HCT116 (cell line): Measurements from ENCODE around the gene POR. TPM values are rescaled to one million over a fixed set of nuclear protein-coding genes. Genes with fewer than 3 reads are reported as not detected.

Experiments
- ATAC-seq: fragments of 200-7000 bp; cut with Tn5 transposase; 2 replicates; pipeline ENCODE4 v1.9.1; 2020; ENCODE audit warnings: mild to moderate bottlenecking, moderate library complexity
- BruUV-seq: library from RNA; stranded (reverse); fragments of 400-500 nt; replicated peaks from 2 replicates; lab custom pipeline; 2021; lab: Mats Ljungman, UMichigan
- CTCF ChIA-PET: fragments of 300-600 bp; sonication (Branson Sonifier 250); formaldehyde crosslinking; loops from one replicate; lab custom pipeline; 2021; ENCODE audit warnings: antibody characterized with exemption; lab: Charles Lee
- POLR2A ChIA-PET: fragments of 300-600, 350-600 bp; sonication (Branson Sonifier 250); formaldehyde crosslinking; loops from one replicate; lab custom pipeline; 2021; ENCODE audit warnings: antibody characterized with exemption; lab: Charles Lee
- RAD21 ChIA-PET, 2 experiments: fragments of 300-600 bp; sonication (Branson Sonifier 250); formaldehyde crosslinking; loops; one replicate each; lab custom pipeline; 2023; ENCODE audit warnings: low total read pairs in 2 of 2; ENCODE audit not compliant: uncharacterized antibody in 2 of 2, unreplicated experiment in 2 of 2, low non-redundant PET in 1 of 2; lab: Charles Lee
- DNase-seq: peaks from one replicate; pipeline ENCODE4 v3.0.0-alpha.2; 2010; ENCODE audit warnings: low read depth, low spot score
- H2AFZ ChIP-seq: fragments of 200-600 bp; shearing (Covaris generic), sonication (generic); 2 replicates; pipeline ENCODE4 v1.6.1; 2017; ENCODE audit warnings: low read depth, mixed run types, mixed read lengths, antibody characterized with exemption, low read length; ENCODE audit not compliant: poor library complexity, severe bottlenecking
- H3K27ac ChIP-seq: 2 replicates; pipeline ENCODE4 v1.5.1; 2012; ENCODE audit warnings: low read depth, low read length
- H3K27me3 ChIP-seq: fragments of 200-600 bp; sonication (generic); 2 replicates; pipeline ENCODE4 v1.6.1; 2016; ENCODE audit warnings: mixed run types, low read length, mixed read lengths; ENCODE audit not compliant: insufficient read depth
- H3K36me3 ChIP-seq, 2 experiments: fragments of 200-500 bp in 1 of 2; fragments of 200-600 bp in 1 of 2; sonication (Bioruptor generic) in 1 of 2; sonication (generic) in 1 of 2; 2 replicates each; pipeline versions ENCODE4 v1.5.1 to v1.6.1; 2014 to 2016; ENCODE audit warnings: low read length in 2 of 2, inconsistent platforms in 1 of 2, mixed read lengths in 1 of 2, mixed run types in 1 of 2; ENCODE audit not compliant: insufficient read depth in 2 of 2, control insufficient read depth in 1 of 2
- H3K4me1 ChIP-seq, 2 experiments: fragments of 200-600 bp in 1 of 2; sonication (generic) in 1 of 2; 2 replicates each; pipeline versions ENCODE4 v1.5.1 to v1.6.1; 2012 to 2017; ENCODE audit warnings: low read length in 2 of 2, inconsistent platforms in 1 of 2, mild to moderate bottlenecking in 1 of 2, mixed read lengths in 1 of 2, mixed run types in 1 of 2, moderate library complexity in 1 of 2; ENCODE audit not compliant: insufficient read depth in 2 of 2, control insufficient read depth in 1 of 2
- H3K4me2 ChIP-seq: fragments of 200-600 bp; sonication (generic); 2 replicates; pipeline ENCODE4 v1.6.1; 2017; ENCODE audit warnings: mixed run types, low read length, mixed read lengths
- H3K4me3 ChIP-seq, 2 experiments: fragments of 200-600 bp in 1 of 2; sonication (generic) in 1 of 2; replicated peaks in 1 of 2; 2 replicates each; pipeline ENCODE4 v1.5.1; 2011 to 2016; ENCODE audit warnings: low read length in 2 of 2, control low read depth in 1 of 2, low read depth in 1 of 2, mild to moderate bottlenecking in 1 of 2, mixed read lengths in 1 of 2, mixed run types in 1 of 2
- H3K79me2 ChIP-seq: fragments of 200-600 bp; sonication (generic); 2 replicates; pipeline ENCODE4 v1.6.1; 2017; ENCODE audit warnings: mild to moderate bottlenecking, mixed run types, low read length, moderate library complexity, mixed read lengths; ENCODE audit not compliant: insufficient read depth
- H3K9ac ChIP-seq: fragments of 200-600 bp; sonication (generic); 2 replicates; pipeline ENCODE4 v1.6.1; 2016; ENCODE audit warnings: low read length, mixed read lengths
- H3K9me2 ChIP-seq: fragments of 200-600 bp; sonication (generic), shearing (Covaris generic); 2 replicates; pipeline ENCODE4 v1.6.1; 2017; ENCODE audit warnings: mixed run types, mild to moderate bottlenecking, moderate library complexity; ENCODE audit not compliant: insufficient read depth
- H3K9me3 ChIP-seq, 2 experiments: fragments of 200-500 bp in 1 of 2; fragments of 200-600 bp in 1 of 2; sonication (Bioruptor generic) in 1 of 2; sonication (generic) in 1 of 2; 2 replicates each; pipeline ENCODE4 v1.6.1; 2014 to 2017; ENCODE audit warnings: low read length in 2 of 2, mixed read lengths in 2 of 2, inconsistent platforms in 1 of 2, low read depth in 1 of 2, mild to moderate bottlenecking in 1 of 2, mixed run types in 1 of 2, moderate library complexity in 1 of 2; ENCODE audit not compliant: control insufficient read depth in 1 of 2, insufficient read depth in 1 of 2
- H4K20me1 ChIP-seq: fragments of 200-600 bp; sonication (generic), shearing (Covaris generic); 2 replicates; pipeline ENCODE4 v1.6.1; 2017; ENCODE audit warnings: mixed run types, mild to moderate bottlenecking, moderate library complexity; ENCODE audit not compliant: insufficient read depth
- ATF3 ChIP-seq: IDR thresholded peaks from 2 replicates; pipeline ENCODE4 v1.6.1; 2012
- CEBPB ChIP-seq: IDR thresholded peaks from 2 replicates; pipeline ENCODE4 v1.6.1; 2012; ENCODE audit warnings: low read depth
- CTCF ChIP-seq, 3 experiments: fragments of 200-600 bp in 1 of 3; sonication (generic) in 1 of 3; IDR thresholded peaks in 2 of 3; conservative IDR thresholded peaks in 1 of 3; 2 replicates each; pipeline ENCODE4 v1.5.1; 2012 to 2017; ENCODE audit warnings: low read depth in 2 of 3, low read length in 2 of 3, antibody characterized with exemption in 1 of 3, borderline replicate concordance in 1 of 3, control low read depth in 1 of 3, mild to moderate bottlenecking in 1 of 3, mixed read lengths in 1 of 3, mixed run types in 1 of 3, moderate library complexity in 1 of 3; ENCODE audit not compliant: insufficient read depth in 1 of 3
- EGR1 ChIP-seq: IDR thresholded peaks from 2 replicates; pipeline ENCODE4 v1.6.1; 2012; ENCODE audit warnings: low read depth
- ELF1 ChIP-seq: IDR thresholded peaks from 2 replicates; pipeline ENCODE4 v1.6.1; 2012; ENCODE audit warnings: low read depth, borderline replicate concordance
- EZH2phosphoT487 ChIP-seq: fragments of 200-600 bp; IDR thresholded peaks from 2 replicates; pipeline ENCODE4 v1.6.1; 2018; ENCODE audit warnings: antibody characterized with exemption, borderline replicate concordance
- FOSL1 ChIP-seq: IDR thresholded peaks from 2 replicates; pipeline ENCODE4 v1.6.1; 2012; ENCODE audit warnings: low read depth
- POLR2A ChIP-seq: IDR thresholded peaks from 2 replicates; pipeline ENCODE4 v1.7.0; 2011; ENCODE audit warnings: borderline replicate concordance; ENCODE audit not compliant: insufficient read depth, insufficient read length; ENCODE audit errors: extremely low read depth
- RAD21 ChIP-seq: IDR thresholded peaks from 2 replicates; pipeline ENCODE4 v1.6.1; 2012; ENCODE audit warnings: low read depth, mild to moderate bottlenecking
- intact Hi-C: fragments of 100-400 bp; cut with micrococcal nuclease; formaldehyde crosslinking; loops from 2 replicates; pipeline ENCODE4 v1.10.0; 2022
- total RNA-seq: library from RNA; stranded (reverse); gene quantifications from one replicate; pipeline ENCODE4 v1.2.1, GENCODE V29; 2021; ENCODE audit not compliant: unreplicated experiment
- TF ChIP-seq, protein P1 (sequence below): IDR thresholded peaks from 2 replicates; pipeline ENCODE4 v1.6.1; 2012; ENCODE audit warnings: low read depth

POR gene
- total RNA-seq, 1 experiment from 2014 or later, result 120 TPM

DNA sequence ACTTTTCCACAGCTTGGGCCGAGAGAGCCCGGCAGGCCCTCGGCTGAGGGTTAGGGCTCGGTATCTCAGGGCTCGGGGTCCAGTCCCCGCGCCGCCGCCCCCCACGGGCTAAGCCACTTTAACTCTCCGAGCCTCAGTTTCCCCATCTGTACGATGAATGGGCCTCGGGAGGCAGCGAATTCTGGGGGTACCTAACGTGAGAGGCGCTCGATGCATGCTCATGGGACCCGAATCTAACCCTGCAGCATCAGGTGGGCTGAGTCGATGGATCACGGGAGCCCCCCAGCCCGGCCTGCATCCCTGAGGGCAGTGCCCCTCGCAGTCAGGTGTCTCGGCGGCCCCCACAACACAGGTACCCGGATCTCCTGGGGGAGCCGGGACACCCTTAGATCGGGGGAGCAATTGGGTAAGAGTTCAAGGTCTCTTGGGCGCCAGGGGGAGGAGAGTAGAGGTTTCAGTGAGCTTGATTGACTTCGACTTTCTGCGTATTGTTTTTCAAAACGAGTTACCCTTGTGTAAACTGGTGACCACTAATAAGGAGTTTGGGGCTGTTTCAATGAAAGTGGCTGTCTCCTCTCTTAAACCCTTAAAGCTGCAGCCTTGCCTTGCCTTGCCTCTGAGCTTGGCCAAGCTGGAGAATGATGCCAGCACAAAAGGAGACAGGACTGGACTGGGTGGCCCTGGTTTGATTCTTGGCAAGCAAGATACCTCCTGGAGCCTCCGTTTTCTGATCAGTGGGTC is 631 bp downstream of the POR start:
- DNase-seq (no peak), ATAC-seq (no peak)
- RAD21 ChIA-PET, result no interaction called here
- H3K4me1 ChIP-seq, result peaks cover 16 to 39% of the 10 kb centered on the region in 2 experiments
- no peaks in the 10 kb centered on the region for H3K36me3 ChIP-seq
- H3K4me2 ChIP-seq, result peak overlapping the region; percentile 95
- peaks cover 47% of the 10 kb centered on the region for H3K79me2 ChIP-seq
- no peaks in the 10 kb centered on the region for H4K20me1 ChIP-seq
- TF ChIP-seq EZH2phosphoT487, result no peak
- 0 out of 2 replicates have a peak, but pooled peaks have one; percentile 0 for TF ChIP-seq RAD21
- no peak for TF ChIP-seq CTCF (IDR thresholded peaks at IDR 0.05 in 2 of 3, conservative IDR thresholded peaks at IDR 0.05 in 1 of 3; ENCODE audit: borderline replicate concordance in 1 of 3, insufficient read depth in 1 of 3, low read depth in 2 of 3, low read length in 2 of 3)
- peak overlapping the region; percentile 68 for H3K27ac ChIP-seq
- peak overlapping the region; percentile 94 for H3K9ac ChIP-seq
- H3K9me3 ChIP-seq, result no peaks in the 10 kb centered on the region
- H3K27me3 ChIP-seq, result no peaks in the 10 kb centered on the region
- H3K9me2 ChIP-seq, result no peaks in the 10 kb centered on the region
- POLR2A ChIA-PET, result interaction anchor here (0.8 to 3.8 kb wide), 13 partner anchors 8 to 153 kb away, joined by 3 to 21 read pairs (median 5); no protein-coding TSS in a partner anchor
- peak overlapping the region; percentile 94 to 98 for H3K4me3 ChIP-seq
- CTCF ChIA-PET, result no interaction called here
- BruUV-seq, result no TSS peak
- no peak overlapping the region for H2AFZ ChIP-seq
- intact Hi-C loops, result loop anchor here (2.0 kb wide), 1 partner anchor 37 kb away; the partner anchor contains the start of gene RHBDD2

DNA sequence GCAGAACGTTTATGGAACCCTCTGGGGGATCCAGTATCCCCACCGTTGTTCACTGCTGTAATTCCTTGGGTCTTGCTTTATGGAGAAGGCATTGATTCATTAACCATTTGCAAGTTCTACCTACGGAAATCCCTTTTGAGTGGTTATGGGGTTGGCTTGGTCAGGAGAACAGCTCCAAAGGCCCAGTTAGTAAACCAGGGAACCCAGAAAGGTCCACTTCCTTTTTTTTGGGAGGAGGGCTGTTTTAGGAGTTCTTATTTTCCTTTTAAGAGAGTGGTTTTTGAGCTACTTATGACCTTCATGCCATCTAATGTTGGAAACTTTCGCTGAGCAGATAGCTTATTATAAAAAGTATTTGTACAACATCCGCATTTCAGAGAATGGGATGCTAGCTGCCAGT is 1.3 kb downstream of the POR start:
- Histone ChIP-seq H3K4me3 (peak overlapping the region; percentile 94 to 98), H3K4me1 (peaks cover 22 to 43% of the 10 kb centered on the region in 2 experiments), H3K9me2 (no peaks in the 10 kb centered on the region), H3K9ac (peak overlapping the region; percentile 94), H3K9me3 (no peaks in the 10 kb centered on the region), H3K79me2 (peaks cover 53% of the 10 kb centered on the region), H3K4me2 (peak overlapping the region; percentile 95), H4K20me1 (no peaks in the 10 kb centered on the region), H3K27ac (no peak overlapping the region), H2AFZ (no peak overlapping the region), H3K36me3 (no peaks in the 10 kb centered on the region), H3K27me3 (no peaks in the 10 kb centered on the region)
- CTCF ChIA-PET, result no interaction called here
- DNase-seq (no peak), ATAC-seq (no peak)
- intact Hi-C loops, result no loop called here
- RAD21 ChIA-PET, result no interaction called here
- BruUV-seq, result no TSS peak
- POLR2A ChIA-PET, result interaction anchor here (0.8 to 3.8 kb wide), 13 partner anchors 7 to 154 kb away, joined by 3 to 21 read pairs (median 5); no protein-coding TSS in a partner anchor
- TF ChIP-seq, protein P1, sequence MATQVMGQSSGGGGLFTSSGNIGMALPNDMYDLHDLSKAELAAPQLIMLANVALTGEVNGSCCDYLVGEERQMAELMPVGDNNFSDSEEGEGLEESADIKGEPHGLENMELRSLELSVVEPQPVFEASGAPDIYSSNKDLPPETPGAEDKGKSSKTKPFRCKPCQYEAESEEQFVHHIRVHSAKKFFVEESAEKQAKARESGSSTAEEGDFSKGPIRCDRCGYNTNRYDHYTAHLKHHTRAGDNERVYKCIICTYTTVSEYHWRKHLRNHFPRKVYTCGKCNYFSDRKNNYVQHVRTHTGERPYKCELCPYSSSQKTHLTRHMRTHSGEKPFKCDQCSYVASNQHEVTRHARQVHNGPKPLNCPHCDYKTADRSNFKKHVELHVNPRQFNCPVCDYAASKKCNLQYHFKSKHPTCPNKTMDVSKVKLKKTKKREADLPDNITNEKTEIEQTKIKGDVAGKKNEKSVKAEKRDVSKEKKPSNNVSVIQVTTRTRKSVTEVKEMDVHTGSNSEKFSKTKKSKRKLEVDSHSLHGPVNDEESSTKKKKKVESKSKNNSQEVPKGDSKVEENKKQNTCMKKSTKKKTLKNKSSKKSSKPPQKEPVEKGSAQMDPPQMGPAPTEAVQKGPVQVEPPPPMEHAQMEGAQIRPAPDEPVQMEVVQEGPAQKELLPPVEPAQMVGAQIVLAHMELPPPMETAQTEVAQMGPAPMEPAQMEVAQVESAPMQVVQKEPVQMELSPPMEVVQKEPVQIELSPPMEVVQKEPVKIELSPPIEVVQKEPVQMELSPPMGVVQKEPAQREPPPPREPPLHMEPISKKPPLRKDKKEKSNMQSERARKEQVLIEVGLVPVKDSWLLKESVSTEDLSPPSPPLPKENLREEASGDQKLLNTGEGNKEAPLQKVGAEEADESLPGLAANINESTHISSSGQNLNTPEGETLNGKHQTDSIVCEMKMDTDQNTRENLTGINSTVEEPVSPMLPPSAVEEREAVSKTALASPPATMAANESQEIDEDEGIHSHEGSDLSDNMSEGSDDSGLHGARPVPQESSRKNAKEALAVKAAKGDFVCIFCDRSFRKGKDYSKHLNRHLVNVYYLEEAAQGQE, result no peak
- no peak for TF ChIP-seq POLR2A
- TF ChIP-seq ATF3, result no peak
- no peak for TF ChIP-seq FOSL1
- no peak for TF ChIP-seq CEBPB
- no peak for TF ChIP-seq ELF1
- no peak for TF ChIP-seq EGR1
